Endodermal cell (in vitro differentiated cells): Measurements from ENCODE around the gene SMC4. TPM values are rescaled to one million over a fixed set of nuclear protein-coding genes. Genes with fewer than 3 reads are reported as not detected.
"Not testable (repeated sequence)": the region's sequence is repeated elsewhere in the genome, so short reads cannot be mapped to it uniquely, and the experiment has no call there.

ENCODE experiments used
- DNase-seq: peaks from one replicate; pipeline ENCODE4 v3.0.0-alpha.2; 2017
- H3K27ac ChIP-seq: 2 replicates; pipeline ENCODE4 v1.5.1; 2013; ENCODE audit warnings: mild to moderate bottlenecking, low read depth, low read length, moderate library complexity
- H3K27me3 ChIP-seq: 2 replicates; pipeline ENCODE4 v1.6.1; 2013; ENCODE audit warnings: mild to moderate bottlenecking, low read length, moderate library complexity; ENCODE audit not compliant: insufficient read depth, control insufficient read depth, poor library complexity, severe bottlenecking
- H3K36me3 ChIP-seq: 2 replicates; pipeline ENCODE4 v1.7.0; 2013; ENCODE audit warnings: mild to moderate bottlenecking, low read length, moderate library complexity; ENCODE audit not compliant: control insufficient read depth, insufficient read depth
- H3K4me1 ChIP-seq: one replicate; pipeline ENCODE4 v1.7.0; 2013; ENCODE audit warnings: low read length; ENCODE audit not compliant: control insufficient read depth, insufficient read depth
- H3K4me3 ChIP-seq: 2 replicates; pipeline ENCODE4 v1.5.1; 2013; ENCODE audit warnings: mild to moderate bottlenecking, low read length, moderate library complexity
- H3K9ac ChIP-seq: 2 replicates; pipeline ENCODE4 v1.6.1; 2013; ENCODE audit warnings: mild to moderate bottlenecking, low read length, moderate library complexity; ENCODE audit not compliant: poor library complexity, severe bottlenecking; ENCODE audit errors: extremely low read depth
- H3K9me3 ChIP-seq: 2 replicates; pipeline ENCODE4 v1.6.1; 2013; ENCODE audit warnings: mild to moderate bottlenecking, low read length, moderate library complexity; ENCODE audit not compliant: control insufficient read depth
- H3K27ac Mint-ChIP-seq: 2 replicates; pipeline ENCODE4 v1.8.0; 2020; ENCODE audit warnings: mixed read lengths
- H3K27me3 Mint-ChIP-seq: 2 replicates; pipeline ENCODE4 v1.8.0; 2021; ENCODE audit warnings: mild to moderate bottlenecking, mixed read lengths; ENCODE audit not compliant: insufficient read depth
- H3K36me3 Mint-ChIP-seq: 2 replicates; pipeline ENCODE4 v1.8.0; 2020; ENCODE audit warnings: low read depth, mixed read lengths
- H3K4me1 Mint-ChIP-seq: 2 replicates; pipeline ENCODE4 v1.8.0; 2020; ENCODE audit warnings: mixed read lengths
- H3K4me3 Mint-ChIP-seq: 2 replicates; pipeline ENCODE4 v1.8.0; 2020; ENCODE audit warnings: mild to moderate bottlenecking, moderate library complexity, mixed read lengths
- H3K9me3 Mint-ChIP-seq: 2 replicates; pipeline ENCODE4 v1.8.0; 2020; ENCODE audit warnings: mild to moderate bottlenecking, mixed read lengths
- WGBS, 2 experiments: methylation state at CpG; one replicate each; pipeline versions ENCODE4 v1.1.5 to v1.1.7; 2013; ENCODE audit warnings: missing lambda C conversion rate in 2 of 2, mixed read lengths in 1 of 2; ENCODE audit not compliant: insufficient coverage in 1 of 2, insufficient read length in 1 of 2; 5-methylcytosine and 5-hydroxymethylcytosine counted together
- long read RNA-seq, 4 experiments: library from polyadenylated mRNA in 2 of 4; library from RNA in 1 of 4; library from capped mRNA in 1 of 4; stranded (forward) in 3 of 4; unstranded in 1 of 4; transcript quantifications; one replicate each; pipeline ENCODE4 v2.0.0, GENCODE V29; 2020 to 2021; ENCODE audit warnings: inconsistent platforms in 1 of 4
- polyA plus RNA-seq, 2 experiments: library from polyadenylated mRNA; stranded (reverse); fragments of 50-300 nt; gene quantifications; one replicate each; pipeline ENCODE4 v1.2.3, GENCODE V29; 2013
- total RNA-seq, 2 donors: library from RNA; stranded (reverse); fragmentation: NEBNext Ultra II Directional in 1 of 2; extraction: Animal tissue kit (Norgen Biotek cat#: 25700) in 1 of 2; gene quantifications; 2 replicates in 1 of 2; 3 replicates in 1 of 2; pipeline ENCODE4 v1.2.1, GENCODE V29; 2021
- TF ChIP-seq, protein P1 (sequence below): fragments of 200-600 bp; sonication (generic); conservative IDR thresholded peaks from 2 replicates; pipeline ENCODE4 v1.5.0; 2021; ENCODE audit warnings: antibody characterized with exemption, mild to moderate bottlenecking

SMC4 gene
- 100 to 1,000 TPM in 1 of 2 donors, 10 to 100 TPM in 1; 97.5 to 139 TPM for total RNA-seq
- 180 TPM for polyA plus RNA-seq (2013, experiment 1 of 2)
- polyA plus RNA-seq (2013, experiment 2 of 2), result 174 TPM
- long read RNA-seq, experiment 1, full-length matches to known transcripts, result 7 of 58 reads
- long read RNA-seq, experiment 1, partial matches to known transcripts, result 40 of 58 reads
- long read RNA-seq, experiment 1, other reads (novel, unspliced or antisense), result 11 of 58 reads
- long read RNA-seq, experiment 2, full-length matches to known transcripts, result 63 of 106 reads
- long read RNA-seq, experiment 2, partial matches to known transcripts, result 22 of 106 reads
- long read RNA-seq, experiment 2, other reads (novel, unspliced or antisense), result 21 of 106 reads
- long read RNA-seq, experiment 3, full-length matches to known transcripts, result 2 of 296 reads
- long read RNA-seq, experiment 3, partial matches to known transcripts, result 243 of 296 reads
- long read RNA-seq, experiment 3, other reads (novel, unspliced or antisense), result 51 of 296 reads
- long read RNA-seq, experiment 4, partial matches to known transcripts, result 13 of 14 reads
- long read RNA-seq, experiment 4, other reads (novel, unspliced or antisense), result 1 of 14 reads

DNA sequence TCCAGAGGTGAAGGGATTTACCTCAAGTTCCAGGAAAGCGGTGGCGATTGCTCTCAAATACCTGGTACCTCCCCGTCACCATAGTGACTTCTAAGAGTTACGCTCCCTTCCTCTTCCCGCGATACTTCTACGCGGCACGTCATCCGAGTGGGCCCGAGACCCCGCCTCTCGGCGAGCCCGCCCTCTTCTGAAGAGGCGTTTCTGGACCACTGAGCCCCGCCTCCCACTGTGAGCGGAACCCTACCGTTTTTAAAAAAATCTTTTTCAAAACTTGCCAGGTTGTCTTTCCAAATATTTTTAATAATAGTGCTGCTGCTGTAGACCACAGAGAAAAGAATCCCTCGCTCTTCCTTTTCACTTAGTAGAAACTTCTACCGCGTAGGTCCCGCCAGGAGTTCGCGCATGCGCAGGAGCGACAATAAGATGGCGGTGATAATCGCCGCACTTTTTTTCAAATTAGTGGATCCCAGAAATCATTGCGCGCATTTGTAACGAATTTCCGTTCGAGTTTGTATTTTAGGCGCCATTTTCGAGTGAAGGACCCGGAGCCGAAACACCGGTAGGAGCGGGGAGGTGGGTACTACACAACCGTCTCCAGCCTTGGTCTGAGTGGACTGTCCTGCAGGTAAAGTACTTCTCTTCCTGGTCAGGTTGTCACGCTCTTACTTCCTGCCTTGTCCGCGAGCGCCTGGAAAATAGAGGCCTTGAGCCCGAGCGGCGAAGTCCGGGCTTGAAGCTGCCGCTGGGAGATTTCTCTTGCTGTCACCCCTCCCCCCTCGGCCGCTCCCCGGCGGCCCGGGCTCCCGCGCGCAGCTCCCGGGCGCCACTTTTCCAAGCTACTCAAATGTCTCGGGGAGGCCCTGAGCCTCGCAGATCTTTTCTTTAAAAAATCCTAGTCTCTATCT, at the start of gene SMC4, which contains the start of gene IFT80:
SMC4 (plus strand) TSS at position 526 of the 905 bp plus-strand sequence. CDS start 1,177 bp downstream, outside the sequence.
IFT80 (minus strand) TSS at position 101 of the 905 bp plus-strand sequence. CDS start 14,625 bp downstream, outside the sequence.
- Mint-ChIP-seq H3K4me1 (peaks cover 50% of the 10 kb centered on the region), H3K27ac (peak within 1 kb of the TSS; percentile 99), H3K4me3 (peak within 1 kb of the TSS; percentile 94), H3K36me3 (peaks cover 7% of the 10 kb centered on the region), H3K9me3 (no peaks in the 10 kb centered on the region), H3K27me3 (peaks cover 2% of the 10 kb centered on the region)
- DNase-seq, result peak; percentile 98
- Histone ChIP-seq H3K9me3 (no peaks in the 10 kb centered on the region), H3K9ac (peak within 1 kb of the TSS; percentile 95), H3K27ac (peak within 1 kb of the TSS; percentile 94), H3K4me1 (no peaks in the 10 kb centered on the region), H3K4me3 (peak within 1 kb of the TSS; percentile 97), H3K36me3 (peaks cover 3% of the 10 kb centered on the region), H3K27me3 (no peaks in the 10 kb centered on the region)
- TF ChIP-seq, protein P1, sequence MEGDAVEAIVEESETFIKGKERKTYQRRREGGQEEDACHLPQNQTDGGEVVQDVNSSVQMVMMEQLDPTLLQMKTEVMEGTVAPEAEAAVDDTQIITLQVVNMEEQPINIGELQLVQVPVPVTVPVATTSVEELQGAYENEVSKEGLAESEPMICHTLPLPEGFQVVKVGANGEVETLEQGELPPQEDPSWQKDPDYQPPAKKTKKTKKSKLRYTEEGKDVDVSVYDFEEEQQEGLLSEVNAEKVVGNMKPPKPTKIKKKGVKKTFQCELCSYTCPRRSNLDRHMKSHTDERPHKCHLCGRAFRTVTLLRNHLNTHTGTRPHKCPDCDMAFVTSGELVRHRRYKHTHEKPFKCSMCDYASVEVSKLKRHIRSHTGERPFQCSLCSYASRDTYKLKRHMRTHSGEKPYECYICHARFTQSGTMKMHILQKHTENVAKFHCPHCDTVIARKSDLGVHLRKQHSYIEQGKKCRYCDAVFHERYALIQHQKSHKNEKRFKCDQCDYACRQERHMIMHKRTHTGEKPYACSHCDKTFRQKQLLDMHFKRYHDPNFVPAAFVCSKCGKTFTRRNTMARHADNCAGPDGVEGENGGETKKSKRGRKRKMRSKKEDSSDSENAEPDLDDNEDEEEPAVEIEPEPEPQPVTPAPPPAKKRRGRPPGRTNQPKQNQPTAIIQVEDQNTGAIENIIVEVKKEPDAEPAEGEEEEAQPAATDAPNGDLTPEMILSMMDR, result no peak
- WGBS, 2 experiments, result 0% methylated on average over 28 to 63 of the region's 63 CpGs

DNA sequence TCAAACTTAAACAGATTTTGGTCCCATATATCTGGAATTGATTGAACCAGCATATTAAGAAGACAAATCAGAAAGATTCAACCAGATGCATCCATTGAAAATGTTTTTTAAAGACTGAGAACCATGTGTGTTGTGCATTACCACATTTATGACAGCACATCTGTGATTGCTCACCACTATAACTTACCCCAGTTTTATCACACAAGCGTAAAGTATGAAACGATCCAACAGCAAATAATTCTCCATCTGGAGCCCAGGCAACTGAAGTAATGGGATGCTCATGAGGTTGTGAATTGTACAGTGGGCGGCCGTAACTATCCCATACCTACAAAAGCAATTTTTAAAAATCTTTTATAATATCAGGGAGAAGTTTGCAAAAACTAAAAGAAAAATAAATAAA, 43.6 kb upstream of the SMC4 start:
- Histone ChIP-seq H3K9ac (no peak overlapping the region), H3K9me3 (no peaks in the 10 kb centered on the region), H3K27ac (no peak overlapping the region), H3K4me1 (no peaks in the 10 kb centered on the region), H3K36me3 (peaks cover 6% of the 10 kb centered on the region), H3K4me3 (no peak overlapping the region), H3K27me3 (no peaks in the 10 kb centered on the region)
- DNase-seq, result no peak
- Mint-ChIP-seq H3K9me3 (no peaks in the 10 kb centered on the region), H3K27ac (no peak overlapping the region), H3K27me3 (no peaks in the 10 kb centered on the region), H3K36me3 (peaks cover 24% of the 10 kb centered on the region), H3K4me1 (no peaks in the 10 kb centered on the region), H3K4me3 (no peak overlapping the region)
- TF ChIP-seq, protein P1, result no peak
- WGBS, 2 experiments, result 100% methylated on average over 2 of the region's 4 CpGs; no CpG with 5 or more reads in 1 of the 2 experiments

DNA sequence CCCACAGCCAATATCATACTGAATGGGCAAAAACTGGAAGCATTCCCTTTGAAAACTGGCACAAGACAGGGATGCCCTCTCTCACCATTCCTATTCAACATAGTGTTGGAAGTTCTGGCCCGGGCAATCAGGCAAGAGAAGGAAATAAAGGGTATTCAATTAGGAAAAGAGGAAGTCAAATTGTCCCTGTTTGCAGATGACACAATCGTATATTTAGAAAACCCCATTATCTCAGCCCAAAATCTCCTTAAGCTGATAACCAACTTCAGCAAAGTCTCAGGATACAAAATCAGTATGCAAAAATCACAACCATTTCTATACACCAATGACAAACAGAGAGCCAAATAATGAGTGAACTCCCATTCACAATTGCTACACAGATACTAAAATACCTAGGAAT, 36.6 kb upstream of the SMC4 start:
- WGBS, 2 experiments, result 87% methylated on average over 1 of the region's 2 CpGs; no CpG with 5 or more reads in 1 of the 2 experiments
- H3K27me3 ChIP-seq, result not testable (repeated sequence)

More for the DNA sequence above, 36.6 kb upstream of the SMC4 start:
- not testable (repeated sequence) for H3K4me3 Mint-ChIP-seq, H3K27ac Mint-ChIP-seq, H3K9ac ChIP-seq, H3K4me1 ChIP-seq, H3K9me3 ChIP-seq, H3K9me3 Mint-ChIP-seq, H3K27ac ChIP-seq, H3K36me3 ChIP-seq, DNase-seq, H3K27me3 Mint-ChIP-seq, H3K4me3 ChIP-seq
- H3K4me1 Mint-ChIP-seq, result peaks cover 13% of the 10 kb centered on the region
- peaks cover 28% of the 10 kb centered on the region for H3K36me3 Mint-ChIP-seq
